ACC112 (cell line): ENCODE results near the gene CDRT4.

Experiments used
- H2AFZ ChIP-seq: fragments of 200-600 bp; sonication (generic); one replicate; pipeline ENCODE4 v1.6.0; 2017; ENCODE audit warnings: antibody characterized with exemption, low read length; ENCODE audit not compliant: unreplicated experiment
- H3K27ac ChIP-seq: fragments of 200-600 bp; sonication (generic); 2 replicates; pipeline ENCODE4 v1.5.1; 2014; ENCODE audit warnings: low read depth, mild to moderate bottlenecking, antibody characterized with exemption, low read length, moderate library complexity
- H3K27me3 ChIP-seq: fragments of 200-600 bp; sonication (generic); 2 replicates; pipeline ENCODE4 v1.6.1; 2014; ENCODE audit warnings: mild to moderate bottlenecking, antibody characterized with exemption, low read length, moderate library complexity, mixed read lengths; ENCODE audit not compliant: insufficient read depth
- H3K36me3 ChIP-seq: fragments of 200-600 bp; sonication (generic); 2 replicates; pipeline ENCODE4 v1.6.1; 2016; ENCODE audit warnings: mild to moderate bottlenecking, antibody characterized with exemption, low read length, moderate library complexity, mixed read lengths; ENCODE audit not compliant: insufficient read depth
- H3K4me1 ChIP-seq: fragments of 200-600 bp; sonication (generic); one replicate; pipeline ENCODE4 v1.6.1; 2016; ENCODE audit warnings: low read length, mixed read lengths; ENCODE audit not compliant: insufficient read depth, unreplicated experiment, control insufficient read depth
- H3K4me3 ChIP-seq: fragments of 200-600 bp; sonication (generic); 2 replicates; pipeline ENCODE4 v1.5.1; 2014; ENCODE audit warnings: mild to moderate bottlenecking, low read depth, low read length
- H3K79me2 ChIP-seq: fragments of 200-600 bp; sonication (generic); one replicate; pipeline ENCODE4 v1.6.0; 2016; ENCODE audit warnings: low read length; ENCODE audit not compliant: control insufficient read depth, unreplicated experiment, insufficient read depth

The CDRT4 gene

DNA sequence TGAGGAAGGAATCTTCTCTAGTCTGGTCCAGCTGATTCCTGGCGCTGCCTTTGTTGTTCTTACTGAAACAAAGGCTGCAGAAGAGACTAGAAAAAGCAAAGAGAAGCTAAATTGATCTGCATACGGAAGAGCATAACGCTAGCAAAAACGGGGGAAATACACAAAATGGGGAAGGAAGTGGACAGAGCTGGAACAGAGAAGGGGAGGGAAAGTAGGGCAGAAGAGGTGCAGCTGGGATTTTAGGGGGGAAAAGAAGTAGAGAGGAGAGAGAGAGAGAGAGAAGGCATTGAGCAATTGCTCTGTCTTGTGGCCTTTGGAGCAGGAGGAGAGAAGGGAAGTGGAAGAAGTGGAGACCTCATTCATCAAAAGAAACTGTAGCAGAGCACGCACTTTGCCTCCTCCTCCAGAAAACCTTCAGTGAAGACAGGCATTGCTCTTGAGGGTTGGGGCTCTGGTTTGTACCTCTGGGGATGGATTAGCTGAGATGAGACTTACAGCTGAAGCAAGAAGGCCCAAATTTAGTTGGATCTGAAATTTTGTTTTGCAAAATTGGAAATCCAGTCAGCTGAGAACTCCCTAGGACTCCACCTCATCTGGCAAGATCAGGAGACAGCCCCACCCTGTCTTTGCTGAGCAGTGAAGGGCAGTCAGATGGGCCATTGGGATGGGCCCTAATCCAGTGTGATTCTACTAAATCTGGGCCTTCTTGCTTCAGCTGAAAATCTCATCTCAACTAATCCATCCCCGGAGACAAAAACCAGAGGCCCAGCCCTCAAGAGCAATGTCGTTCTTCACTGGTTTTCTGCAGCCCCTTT lies 55.8 kb downstream of the CDRT4 start:
- no peaks in the 10 kb centered on the region for H3K36me3 ChIP-seq
- H3K27ac ChIP-seq, result no peak overlapping the region
- no peak overlapping the region for H3K4me3 ChIP-seq
- H3K79me2 ChIP-seq, result no peaks in the 10 kb centered on the region
- H2AFZ ChIP-seq, result no peak overlapping the region
- H3K4me1 ChIP-seq, result peaks cover 18% of the 10 kb centered on the region
- H3K27me3 ChIP-seq, result no peaks in the 10 kb centered on the region

DNA sequence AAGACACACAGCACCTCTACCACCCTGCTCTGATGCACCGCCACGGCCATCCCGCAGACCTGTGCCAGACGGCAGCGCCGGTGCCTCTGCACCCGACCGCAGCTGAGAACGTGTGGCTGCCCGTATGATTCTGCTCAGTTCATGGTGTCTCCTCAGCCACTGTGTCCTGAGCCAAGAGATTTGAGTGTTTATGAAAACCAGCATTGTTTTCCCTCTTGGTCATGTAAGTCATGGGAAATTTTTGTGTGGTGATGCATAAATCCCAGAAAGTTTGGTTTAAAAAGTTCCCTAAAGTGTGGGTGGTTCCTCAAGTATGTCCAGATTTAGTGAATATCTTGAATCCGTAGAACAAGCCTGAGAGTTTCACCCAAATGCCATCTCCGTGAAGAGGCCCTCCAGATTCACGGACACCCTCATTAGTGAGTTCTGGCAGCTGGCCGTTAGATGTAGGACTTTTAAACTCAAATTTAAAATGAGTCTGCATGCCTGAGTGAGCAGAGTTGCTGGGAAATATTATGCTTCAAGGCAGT lies 57.6 kb downstream of the CDRT4 start:
- peak overlapping the region; percentile 92 for H2AFZ ChIP-seq
- no peaks in the 10 kb centered on the region for H3K36me3 ChIP-seq
- no peaks in the 10 kb centered on the region for H3K27me3 ChIP-seq
- peaks cover 25% of the 10 kb centered on the region for H3K4me1 ChIP-seq
- peak overlapping the region; percentile 70 for H3K27ac ChIP-seq
- H3K79me2 ChIP-seq, result no peaks in the 10 kb centered on the region
- peak overlapping the region; percentile 71 for H3K4me3 ChIP-seq

DNA sequence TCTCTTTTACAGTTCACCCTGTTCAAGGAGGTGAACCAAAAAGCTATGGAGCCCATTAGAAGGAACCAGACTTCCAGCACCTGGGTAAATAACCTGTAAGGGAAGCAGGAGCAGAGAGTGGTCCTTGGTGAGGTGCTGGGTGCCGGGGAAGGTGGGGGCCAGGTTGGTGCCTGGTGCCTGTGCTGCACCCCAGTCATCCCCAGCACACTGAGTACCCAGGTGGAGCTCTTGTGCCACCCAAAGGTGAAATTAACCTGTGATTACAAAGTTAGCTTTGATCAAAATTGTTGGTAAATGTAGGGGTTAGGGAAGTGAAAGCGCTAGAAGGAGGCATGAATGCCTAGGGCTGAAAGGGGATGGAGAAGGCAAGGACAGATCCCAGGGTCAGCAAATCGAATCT lies 58.6 kb downstream of the CDRT4 start:
- H2AFZ ChIP-seq, result peak overlapping the region; percentile 92
- peak overlapping the region; percentile 71; the same call in 1 of the 2 replicates for H3K4me3 ChIP-seq
- H3K27me3 ChIP-seq, result no peaks in the 10 kb centered on the region
- H3K79me2 ChIP-seq, result no peaks in the 10 kb centered on the region
- peaks cover 33% of the 10 kb centered on the region for H3K4me1 ChIP-seq
- peak overlapping the region; percentile 70; the same call in 1 of the 2 replicates for H3K27ac ChIP-seq
- no peaks in the 10 kb centered on the region for H3K36me3 ChIP-seq

- no peaks in the 10 kb centered on the region for H3K27me3 ChIP-seq
- H3K36me3 ChIP-seq, result no peaks in the 10 kb centered on the region
- H3K79me2 ChIP-seq, result no peaks in the 10 kb centered on the region
- H3K27ac ChIP-seq, result no peak overlapping the region
- H3K4me3 ChIP-seq, result no peak overlapping the region
- peaks cover 41% of the 10 kb centered on the region for H3K4me1 ChIP-seq
- H2AFZ ChIP-seq, result no peak overlapping the region
These were observed 61.3 kb downstream of the CDRT4 start for GRCh38 chr17:15406081-15406480.

DNA sequence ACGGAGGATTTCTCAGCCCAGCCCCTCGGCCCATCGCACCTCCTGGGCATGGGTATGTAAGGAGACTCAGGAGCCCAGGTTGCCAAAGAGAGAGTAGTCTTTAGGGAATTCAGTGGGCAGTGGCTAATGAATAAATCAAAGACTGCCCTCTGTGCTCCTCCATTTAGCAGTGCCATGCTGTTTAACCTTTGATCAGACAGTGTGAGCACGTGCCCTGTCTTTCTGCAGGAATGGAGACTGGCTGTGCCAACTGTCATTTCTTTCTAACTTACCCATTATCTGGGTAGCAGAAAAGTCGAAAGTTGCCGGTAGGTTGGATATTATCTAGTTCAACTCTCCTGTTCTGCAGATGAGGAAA lies 62.4 kb downstream of the CDRT4 start:
- H3K79me2 ChIP-seq, result no peaks in the 10 kb centered on the region
- no peak overlapping the region for H3K4me3 ChIP-seq
- peaks cover 38% of the 10 kb centered on the region for H3K4me1 ChIP-seq
- no peaks in the 10 kb centered on the region for H3K36me3 ChIP-seq
- H3K27ac ChIP-seq, result no peak overlapping the region
- H2AFZ ChIP-seq, result no peak overlapping the region
- no peaks in the 10 kb centered on the region for H3K27me3 ChIP-seq

DNA sequence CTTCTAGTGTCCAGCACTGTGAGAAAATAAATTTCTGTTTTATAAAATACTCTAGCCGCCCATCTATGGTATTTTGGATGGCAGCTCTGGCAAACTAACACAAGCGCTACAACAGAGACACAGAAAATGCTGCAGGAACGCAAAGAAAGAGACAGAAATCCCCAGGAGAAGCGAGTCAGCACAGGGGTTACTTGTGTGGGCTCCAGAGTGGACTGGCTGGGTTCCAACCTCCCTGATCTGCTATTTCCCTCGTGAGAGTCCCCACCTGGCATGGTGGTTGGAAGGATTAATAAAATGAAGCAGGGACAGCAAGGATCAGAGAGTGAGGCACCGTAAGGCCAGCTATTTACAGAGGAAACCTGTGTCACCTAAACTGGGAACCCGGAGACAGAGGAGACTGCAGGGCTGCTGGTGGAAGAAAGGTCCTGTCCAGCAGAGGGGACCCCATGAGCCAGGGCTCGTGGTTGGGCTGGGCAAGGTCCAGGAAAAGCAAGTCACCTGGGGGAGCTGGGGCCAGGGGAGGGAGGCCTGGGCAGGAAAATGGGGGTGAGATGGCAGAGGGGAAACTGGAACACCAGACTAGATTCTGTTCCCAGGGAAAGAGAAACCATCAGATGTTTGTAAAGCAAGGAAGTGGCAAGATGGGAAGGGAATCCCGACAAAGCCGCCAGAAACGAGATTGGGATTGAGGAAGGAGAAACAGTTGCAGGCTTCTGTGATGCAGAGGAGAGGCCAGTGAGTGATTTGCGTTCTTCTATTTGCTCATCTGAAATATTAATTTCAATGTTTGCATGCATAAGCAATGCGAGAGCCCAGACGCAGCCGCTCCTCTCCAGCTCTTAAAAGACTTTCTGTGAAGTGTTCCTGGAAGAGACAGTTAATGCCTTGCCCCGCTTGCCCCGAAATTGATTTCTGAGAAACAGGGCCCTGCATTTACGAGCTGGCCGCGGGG lies 63.0 kb downstream of the CDRT4 start:
- H3K79me2 ChIP-seq, result no peaks in the 10 kb centered on the region
- H3K36me3 ChIP-seq, result no peaks in the 10 kb centered on the region
- H3K4me3 ChIP-seq, result no peak overlapping the region
- no peak overlapping the region for H3K27ac ChIP-seq
- no peak overlapping the region for H2AFZ ChIP-seq
- H3K27me3 ChIP-seq, result no peaks in the 10 kb centered on the region
- H3K4me1 ChIP-seq, result peaks cover 35% of the 10 kb centered on the region

DNA sequence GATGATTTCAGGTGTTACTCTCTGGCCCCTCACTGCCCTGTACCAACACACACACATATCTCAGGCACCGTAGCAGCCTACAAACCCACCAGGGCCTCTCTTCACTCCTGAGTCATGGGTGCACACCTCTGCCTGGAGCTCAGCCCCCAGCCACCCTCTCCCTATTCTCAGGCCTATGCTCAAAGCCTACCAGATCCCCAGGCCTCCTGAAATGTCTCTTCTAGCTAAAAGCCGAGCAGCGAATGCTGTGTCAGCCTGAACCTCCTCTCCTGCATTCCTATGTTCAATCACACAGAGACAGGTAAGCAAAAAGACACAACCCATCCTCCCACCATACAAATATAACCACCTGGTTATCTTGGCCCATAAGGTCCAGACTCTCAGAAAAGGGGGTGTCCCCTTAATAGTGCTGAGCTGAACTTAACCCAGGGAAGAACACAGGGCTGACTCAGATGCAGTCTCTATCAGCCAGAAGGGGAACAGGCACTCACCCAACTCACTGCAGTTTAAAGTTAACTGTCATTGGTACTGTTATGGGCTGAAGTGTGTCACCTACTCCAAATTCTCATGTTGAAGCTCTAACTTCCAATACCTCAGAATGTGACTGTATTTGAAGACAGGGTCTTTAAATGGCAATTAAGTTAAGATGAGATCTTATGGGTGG lies 64.0 kb downstream of the CDRT4 start:
- no peaks in the 10 kb centered on the region for H3K36me3 ChIP-seq
- no peak overlapping the region for H2AFZ ChIP-seq
- no peaks in the 10 kb centered on the region for H3K27me3 ChIP-seq
- no peak overlapping the region for H3K4me3 ChIP-seq
- no peak overlapping the region for H3K27ac ChIP-seq
- no peaks in the 10 kb centered on the region for H3K79me2 ChIP-seq
- H3K4me1 ChIP-seq, result peaks cover 37% of the 10 kb centered on the region

DNA sequence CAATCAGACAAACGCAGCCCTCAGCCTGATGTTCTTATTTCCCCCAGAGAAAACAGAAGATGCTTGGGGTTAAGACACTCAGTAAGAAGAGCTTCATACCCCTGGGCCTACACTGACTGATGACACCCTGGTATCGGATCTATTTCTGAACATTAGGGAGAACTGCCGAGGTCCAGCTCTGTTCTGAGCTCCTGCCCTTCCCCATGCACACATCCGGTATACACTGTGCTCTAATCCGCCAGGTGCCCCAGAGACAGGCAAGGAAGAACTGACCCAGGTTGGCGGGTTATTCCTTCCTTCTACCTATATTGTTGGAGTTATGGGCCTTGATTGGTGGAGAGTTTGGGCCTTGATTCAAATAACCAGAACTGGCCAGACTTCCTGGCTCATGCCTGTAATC lies 68.0 kb downstream of the CDRT4 start:
- Histone ChIP-seq H3K79me2 (no peaks in the 10 kb centered on the region), H3K36me3 (no peaks in the 10 kb centered on the region), H3K4me3 (no peak overlapping the region), H3K4me1 (peaks cover 36% of the 10 kb centered on the region), H3K27ac (no peak overlapping the region), H3K27me3 (no peaks in the 10 kb centered on the region), H2AFZ (peak overlapping the region; percentile 16)

DNA sequence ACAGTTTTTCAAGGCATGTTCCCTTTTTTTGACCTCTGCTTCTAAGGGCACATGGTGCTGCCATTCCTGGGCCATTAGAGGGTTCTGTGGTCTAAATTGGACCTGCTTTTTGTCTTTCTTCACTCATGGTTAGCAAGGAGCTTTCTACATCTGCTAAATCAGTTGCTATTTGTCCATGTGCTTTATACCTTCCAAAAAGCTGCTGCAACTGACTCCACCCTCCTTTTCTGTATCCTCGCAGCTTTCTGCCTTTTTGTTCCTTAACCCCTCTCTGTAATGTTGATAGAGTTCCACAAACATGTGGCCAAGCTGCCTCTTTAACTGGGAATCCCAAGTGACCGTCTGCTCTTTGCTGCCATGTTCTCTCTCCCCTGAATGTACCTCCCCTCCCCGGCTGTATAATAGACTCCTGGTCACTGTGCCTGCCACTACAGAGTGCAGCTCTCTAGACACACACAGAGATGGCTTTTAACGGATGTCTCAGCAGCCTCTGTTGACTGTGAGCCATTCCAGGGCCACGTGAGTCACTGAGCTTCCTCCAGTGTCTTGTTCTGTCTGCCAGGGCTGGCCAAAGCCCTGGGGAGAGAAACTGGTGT lies 68.6 kb downstream of the CDRT4 start:
- H3K27me3 ChIP-seq, result no peaks in the 10 kb centered on the region
- H3K4me1 ChIP-seq, result peaks cover 30% of the 10 kb centered on the region
- no peaks in the 10 kb centered on the region for H3K36me3 ChIP-seq
- H3K79me2 ChIP-seq, result no peaks in the 10 kb centered on the region
- no peak overlapping the region for H3K4me3 ChIP-seq
- H2AFZ ChIP-seq, result peak overlapping the region; percentile 16
- no peak overlapping the region for H3K27ac ChIP-seq

DNA sequence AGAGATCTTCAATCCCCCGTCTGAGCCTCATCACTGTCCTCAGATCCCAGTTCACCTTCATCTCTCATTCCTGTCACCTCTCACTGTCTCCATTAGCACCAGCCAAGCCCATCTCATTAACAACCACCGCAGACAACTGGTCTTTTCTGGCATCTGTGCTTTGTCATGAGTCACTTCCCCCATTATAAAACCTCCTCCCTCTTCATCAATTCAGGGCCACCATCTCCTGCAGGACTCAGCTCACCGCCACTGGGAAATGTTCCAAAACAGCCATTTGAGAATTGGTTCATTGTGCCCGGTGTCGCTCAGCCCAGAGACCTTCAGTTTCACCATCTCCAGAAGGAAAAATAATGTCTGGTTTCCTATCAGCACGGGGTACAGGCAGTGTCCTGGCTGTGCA lies 69.1 kb downstream of the CDRT4 start:
- no peak overlapping the region for H3K27ac ChIP-seq
- H3K4me1 ChIP-seq, result peaks cover 24% of the 10 kb centered on the region
- H2AFZ ChIP-seq, result peak overlapping the region; percentile 16
- H3K79me2 ChIP-seq, result no peaks in the 10 kb centered on the region
- H3K27me3 ChIP-seq, result no peaks in the 10 kb centered on the region
- no peak overlapping the region for H3K4me3 ChIP-seq
- no peaks in the 10 kb centered on the region for H3K36me3 ChIP-seq
